NCI-H526 (cell line): ENCODE data around the gene RPS6KA2.

Experiments used
- DNase-seq, 2 experiments: peaks; one replicate each; lab custom pipeline; 2025; lab: John Stamatoyannopoulos, UW

Gene RPS6KA2

GRCh38 chr6:166503167-166503744 is 123.8 kb downstream of the RPS6KA2 start:
- no peak for DNase-seq

- DNase-seq = no peak
These were observed 124.6 kb downstream of the RPS6KA2 start for GRCh38 chr6:166502453-166502852.

- no peak for DNase-seq
These were observed 125.8 kb downstream of the RPS6KA2 start for GRCh38 chr6:166501246-166501645.

- no peak for DNase-seq
These were observed 126.8 kb downstream of the RPS6KA2 start for GRCh38 chr6:166500246-166500645.

- no peak for DNase-seq
These were observed 127.5 kb downstream of the RPS6KA2 start for GRCh38 chr6:166499350-166500163.

- DNase-seq = no peak
These were observed 128.2 kb downstream of the RPS6KA2 start for GRCh38 chr6:166498661-166499349.

GRCh38 chr6:166498228-166498627 is 128.8 kb downstream of the RPS6KA2 start:
- DNase-seq = no peak

GRCh38 chr6:166497087-166497899 is 129.8 kb downstream of the RPS6KA2 start:
- no peak for DNase-seq

- DNase-seq = no peak
These were observed 130.6 kb downstream of the RPS6KA2 start for GRCh38 chr6:166496460-166496859.

- no peak for DNase-seq
These were observed 131.3 kb downstream of the RPS6KA2 start for GRCh38 chr6:166495487-166496314.

GRCh38 chr6:166494757-166495486 is 132.1 kb downstream of the RPS6KA2 start:
- DNase-seq = no peak

- DNase-seq = no peak
These were observed 133.0 kb downstream of the RPS6KA2 start for GRCh38 chr6:166494101-166494441.

GRCh38 chr6:166493427-166494100 is 133.5 kb downstream of the RPS6KA2 start:
- no peak for DNase-seq

GRCh38 chr6:166492092-166492741 is 134.8 kb downstream of the RPS6KA2 start:
- no peak for DNase-seq

GRCh38 chr6:166490671-166491500 is 136.2 kb downstream of the RPS6KA2 start:
- DNase-seq = no peak

GRCh38 chr6:166489301-166490155 is 137.5 kb downstream of the RPS6KA2 start:
- DNase-seq = no peak

GRCh38 chr6:166488701-166489100 is 138.3 kb downstream of the RPS6KA2 start:
- DNase-seq = no peak
